HG03521 (cell line): ENCODE data around the gene REXO4.
"Not testable (repeated sequence)": the region's sequence is repeated elsewhere in the genome, so short reads cannot be mapped to it uniquely, and the experiment has no call there.

ENCODE experiments used
- ATAC-seq: cut with Tn5 transposase; IDR thresholded peaks from one replicate; pipeline ENCODE4 v1.9.1; 2021; ENCODE audit warnings: mild to moderate bottlenecking, moderate library complexity; ENCODE audit not compliant: unreplicated experiment

Gene REXO4

GRCh38 chr9:133452562-133452961 lies 34.8 kb upstream of the REXO4 start:
- no peak for ATAC-seq

- ATAC-seq = not testable (repeated sequence)
These were observed 34.1 kb upstream of the REXO4 start for GRCh38 chr9:133451865-133452264.

- no peak for ATAC-seq
These were observed 31.9 kb upstream of the REXO4 start for GRCh38 chr9:133449760-133450159.

GRCh38 chr9:133448487-133448972 lies 30.7 kb upstream of the REXO4 start:
- ATAC-seq = no peak

GRCh38 chr9:133445293-133445969 lies 27.6 kb upstream of the REXO4 start:
- ATAC-seq = no peak

GRCh38 chr9:133443982-133444381 lies 26.2 kb upstream of the REXO4 start:
- no peak for ATAC-seq

- ATAC-seq = no peak
These were observed 25.4 kb upstream of the REXO4 start for GRCh38 chr9:133443248-133443647.

GRCh38 chr9:133441571-133441970 lies 23.8 kb upstream of the REXO4 start:
- no peak for ATAC-seq

GRCh38 chr9:133440874-133441273 lies 23.1 kb upstream of the REXO4 start:
- no peak for ATAC-seq

- ATAC-seq = no peak
These were observed 21.5 kb upstream of the REXO4 start for GRCh38 chr9:133439337-133439736.

GRCh38 chr9:133437753-133438531 lies 20.1 kb upstream of the REXO4 start:
- no peak for ATAC-seq

GRCh38 chr9:133436681-133437080 lies 18.9 kb upstream of the REXO4 start:
- ATAC-seq = no peak

GRCh38 chr9:133433351-133433843 lies 15.6 kb upstream of the REXO4 start:
- no peak for ATAC-seq

- ATAC-seq = no peak
These were observed 12.4 kb upstream of the REXO4 start for GRCh38 chr9:133430244-133430643.

- ATAC-seq = no peak
These were observed 11.9 kb upstream of the REXO4 start for GRCh38 chr9:133429641-133430161.

- no peak for ATAC-seq
These were observed 11.4 kb upstream of the REXO4 start for GRCh38 chr9:133429214-133429613.

- no peak for ATAC-seq
These were observed 10.8 kb upstream of the REXO4 start for GRCh38 chr9:133428617-133429101.

GRCh38 chr9:133427658-133428348 lies 10.0 kb upstream of the REXO4 start:
- ATAC-seq = no peak

- no peak for ATAC-seq
These were observed 8.2 kb upstream of the REXO4 start for GRCh38 chr9:133426011-133426410.

- ATAC-seq = no peak
These were observed 7.3 kb upstream of the REXO4 start for GRCh38 chr9:133425049-133425632.

- no peak for ATAC-seq
These were observed 6.4 kb upstream of the REXO4 start for GRCh38 chr9:133424187-133424586.
